Measurements from ENCODE around the gene CFAP65. TPM values are rescaled to one million over a fixed set of nuclear protein-coding genes. Genes with fewer than 3 reads are reported as not detected.

The CFAP65 gene
- total and polyA plus RNA-seq, 2 of the 13 experiments (the other 11 are each of a cell fraction or from before 2014, with no cell fraction given), result 0.05 TPM; not detected in 1

GRCh38 chr2:218999021-218999880 is 42.1 kb downstream of the CFAP65 start:
- ATAC-seq (no peak), DNase-seq (ENCODE audit: low spot score) (no peak), FAIRE-seq (no peak)
- H3K9me3 ChIP-seq (ENCODE audit: low read length), result no peaks in the 10 kb centered on the region
- H4K20me1 ChIP-seq (ENCODE audit: insufficient read depth, low read length), result peaks cover 47% of the 10 kb centered on the region; the same call in 1 of the 2 replicates
- POLR2A ChIA-PET, result no interaction called here
- CTCF ChIA-PET (ENCODE audit: low intra/inter-chr PET ratio, low total read pairs), result no interaction called here
- in situ Hi-C loops (cut with HindIII; ENCODE audit: extremely low pct_ligation_motif_present, low pct_unique_long_range_greater_than_20kb), result no loop called here
- no peak overlapping the region for H2AFZ ChIP-seq (ENCODE audit: low read length)
- no peak overlapping the region for H3K4me2 ChIP-seq (ENCODE audit: low read depth, low read length)
- no peak overlapping the region for H3K27ac ChIP-seq (ENCODE audit: extremely low read length, insufficient read depth, low read length)
- TF ChIP-seq ZNF549 (CRISPR knock-in tag; IDR thresholded peaks at IDR 0.05), result no peak
- no peak for TF ChIP-seq ZNF451 (CRISPR knock-in tag; IDR thresholded peaks at IDR 0.05)
- TF ChIP-seq, protein P1, sequence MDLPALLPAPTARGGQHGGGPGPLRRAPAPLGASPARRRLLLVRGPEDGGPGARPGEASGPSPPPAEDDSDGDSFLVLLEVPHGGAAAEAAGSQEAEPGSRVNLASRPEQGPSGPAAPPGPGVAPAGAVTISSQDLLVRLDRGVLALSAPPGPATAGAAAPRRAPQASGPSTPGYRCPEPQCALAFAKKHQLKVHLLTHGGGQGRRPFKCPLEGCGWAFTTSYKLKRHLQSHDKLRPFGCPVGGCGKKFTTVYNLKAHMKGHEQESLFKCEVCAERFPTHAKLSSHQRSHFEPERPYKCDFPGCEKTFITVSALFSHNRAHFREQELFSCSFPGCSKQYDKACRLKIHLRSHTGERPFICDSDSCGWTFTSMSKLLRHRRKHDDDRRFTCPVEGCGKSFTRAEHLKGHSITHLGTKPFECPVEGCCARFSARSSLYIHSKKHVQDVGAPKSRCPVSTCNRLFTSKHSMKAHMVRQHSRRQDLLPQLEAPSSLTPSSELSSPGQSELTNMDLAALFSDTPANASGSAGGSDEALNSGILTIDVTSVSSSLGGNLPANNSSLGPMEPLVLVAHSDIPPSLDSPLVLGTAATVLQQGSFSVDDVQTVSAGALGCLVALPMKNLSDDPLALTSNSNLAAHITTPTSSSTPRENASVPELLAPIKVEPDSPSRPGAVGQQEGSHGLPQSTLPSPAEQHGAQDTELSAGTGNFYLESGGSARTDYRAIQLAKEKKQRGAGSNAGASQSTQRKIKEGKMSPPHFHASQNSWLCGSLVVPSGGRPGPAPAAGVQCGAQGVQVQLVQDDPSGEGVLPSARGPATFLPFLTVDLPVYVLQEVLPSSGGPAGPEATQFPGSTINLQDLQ (CRISPR knock-in tag; IDR thresholded peaks at IDR 0.05), result no peak
- no peak for TF ChIP-seq ZNF33B (CRISPR knock-in tag; IDR thresholded peaks at IDR 0.05)
- no peak for TF ChIP-seq ZFY (CRISPR knock-in tag; IDR thresholded peaks at IDR 0.05)
- 24% methylated on average over 10 of the region's 10 CpGs for WGBS (ENCODE audit: low lambda C conversion rate)
- H3K4me3 ChIP-seq (replicated peaks in 1 of 3; ENCODE audit: insufficient read depth in 1 of 3, low read depth in 2 of 3, low read length in 3 of 3), result no peak overlapping the region
- no peaks in the 10 kb centered on the region for H3K79me2 ChIP-seq (ENCODE audit: insufficient read depth, low read length)
- peaks cover 46 to 95% of the 10 kb centered on the region in 2 experiments for H3K27me3 ChIP-seq (ENCODE audit: control insufficient read depth in 1 of 2, insufficient read depth in 2 of 2, low read length in 2 of 2)
- H3K36me3 ChIP-seq (replicated peaks in 1 of 2; ENCODE audit: control insufficient read depth in 1 of 2, insufficient read depth in 2 of 2, low read length in 2 of 2), result no peaks in the 10 kb centered on the region
- peaks cover 30% of the 10 kb centered on the region for H3K4me1 ChIP-seq (ENCODE audit: insufficient read depth, low read length)
- BruUV-seq (replicated peaks), result no TSS peak
- H3K9ac ChIP-seq (ENCODE audit: insufficient read depth, low read depth, low read length), result no peak overlapping the region
- intact Hi-C loops (cut with micrococcal nuclease; ENCODE audit: unreplicated experiment), result no loop called here

Measured in HepG2 (cell line).